GM23338 (cell line): ENCODE measurements around the gene IL19. TPM values are rescaled to one million over a fixed set of nuclear protein-coding genes. Genes with fewer than 3 reads are reported as not detected.

Source experiments
- ATAC-seq: fragments of 200-7000 bp; cut with Tn5 transposase; 3 replicates; pipeline ENCODE4 v1.9.1; 2020
- DNase-seq: peaks from one replicate; pipeline ENCODE4 v3.0.0-alpha.2; 2015; ENCODE audit warnings: low spot score
- H2AFZ ChIP-seq: fragments of 200-600 bp; sonication (generic); 2 replicates; pipeline ENCODE4 v1.8.0; 2016; ENCODE audit warnings: antibody characterized with exemption, mild to moderate bottlenecking, moderate library complexity
- H3F3A ChIP-seq: fragments of 200-600 bp; sonication (generic); replicated peaks from 2 replicates; pipeline ENCODE4 v1.8.0; 2017; ENCODE audit warnings: antibody characterized with exemption, mixed run types, low read depth
- H3K27ac ChIP-seq: fragments of 200-600 bp; sonication (generic); 2 replicates; pipeline ENCODE4 v1.6.1; 2016; ENCODE audit warnings: low read depth
- H3K27me3 ChIP-seq: fragments of 200-600 bp; sonication (generic); 2 replicates; pipeline ENCODE4 v1.8.0; 2016; ENCODE audit warnings: mild to moderate bottlenecking, mixed run types, moderate library complexity; ENCODE audit not compliant: insufficient read depth
- H3K36me3 ChIP-seq: fragments of 200-600 bp; sonication (generic); 2 replicates; pipeline ENCODE4 v1.8.0; 2016; ENCODE audit warnings: mild to moderate bottlenecking; ENCODE audit not compliant: insufficient read depth
- H3K4me1 ChIP-seq: fragments of 200-600 bp; sonication (generic); 2 replicates; pipeline ENCODE4 v1.8.0; 2016; ENCODE audit warnings: mild to moderate bottlenecking, moderate library complexity; ENCODE audit not compliant: insufficient read depth
- H3K4me2 ChIP-seq: fragments of 200-600 bp; sonication (generic); 2 replicates; pipeline ENCODE4 v1.7.1; 2017; ENCODE audit warnings: mixed run types
- H3K4me3 ChIP-seq: fragments of 200-600 bp; sonication (generic); 2 replicates; pipeline ENCODE4 v1.6.1; 2016; ENCODE audit warnings: mixed run types
- H3K79me2 ChIP-seq: fragments of 200-600 bp; sonication (generic); replicated peaks from 2 replicates; pipeline ENCODE4 v1.8.0; 2017; ENCODE audit warnings: mild to moderate bottlenecking; ENCODE audit not compliant: insufficient read depth
- H3K9me2 ChIP-seq: fragments of 200-600 bp; sonication (generic); 2 replicates; pipeline ENCODE4 v1.8.0; 2017; ENCODE audit not compliant: insufficient read depth
- H4K20me1 ChIP-seq: fragments of 200-600 bp; sonication (generic); replicated peaks from 2 replicates; pipeline ENCODE4 v1.8.0; 2017; ENCODE audit warnings: mild to moderate bottlenecking; ENCODE audit not compliant: insufficient read depth
- H3K27ac Mint-ChIP-seq: 2 replicates; pipeline ENCODE4 v1.8.0; 2020; ENCODE audit warnings: inconsistent platforms, mild to moderate bottlenecking, moderate library complexity, mixed read lengths
- H3K27me3 Mint-ChIP-seq: 3 replicates; pipeline ENCODE4 v1.8.0; 2022; ENCODE audit warnings: low read depth, mild to moderate bottlenecking, moderate library complexity, mixed read lengths, inconsistent platforms; ENCODE audit not compliant: insufficient read depth, poor library complexity
- H3K36me3 Mint-ChIP-seq: 3 replicates; pipeline ENCODE4 v1.8.0; 2021; ENCODE audit warnings: low read depth, mild to moderate bottlenecking, inconsistent platforms, moderate library complexity, mixed read lengths
- H3K4me1 Mint-ChIP-seq: 3 replicates; pipeline ENCODE4 v1.8.0; 2020; ENCODE audit warnings: mild to moderate bottlenecking, inconsistent platforms, mixed read lengths
- H3K4me3 Mint-ChIP-seq: 3 replicates; pipeline ENCODE4 v1.8.0; 2021; ENCODE audit warnings: moderate library complexity, mild to moderate bottlenecking, inconsistent platforms, mixed read lengths
- H3K9me3 Mint-ChIP-seq: 3 replicates; pipeline ENCODE4 v1.8.0; 2020; ENCODE audit warnings: moderate library complexity, mild to moderate bottlenecking, inconsistent platforms, mixed read lengths
- CREB1 ChIP-seq: fragments of 250-450 bp; sonication (Bioruptor Pico); IDR thresholded peaks from 2 replicates; pipeline ENCODE4 v1.5.0; 2020; ENCODE audit warnings: low read depth, mild to moderate bottlenecking, moderate library complexity
- ETS1 ChIP-seq: IDR thresholded peaks from 2 replicates; pipeline ENCODE4 v1.6.1; 2016; ENCODE audit warnings: antibody characterized with exemption
- EZH2 ChIP-seq: fragments of 200-600 bp; sonication (generic); IDR thresholded peaks from one replicate; pipeline ENCODE4 v1.8.0; 2017; ENCODE audit warnings: antibody characterized with exemption, mild to moderate bottlenecking, low read depth; ENCODE audit not compliant: unreplicated experiment
- EZH2phosphoT487 ChIP-seq: fragments of 200-600 bp; sonication (generic); IDR thresholded peaks from one replicate; pipeline ENCODE4 v1.8.1; 2018; ENCODE audit warnings: antibody characterized with exemption; ENCODE audit not compliant: unreplicated experiment
- JUNB ChIP-seq: IDR thresholded peaks from one replicate; pipeline ENCODE4 v1.6.1; 2016; ENCODE audit warnings: antibody characterized with exemption; ENCODE audit not compliant: unreplicated experiment
- NANOG ChIP-seq: IDR thresholded peaks from 2 replicates; pipeline ENCODE4 v1.6.1; 2016; ENCODE audit warnings: antibody characterized with exemption, borderline replicate concordance
- POLR2AphosphoS5 ChIP-seq: IDR thresholded peaks from 2 replicates; pipeline ENCODE4 v1.6.1; 2016; ENCODE audit warnings: antibody characterized with exemption, low read depth
- REST ChIP-seq: IDR thresholded peaks from one replicate; pipeline ENCODE4 v1.6.1; 2018; ENCODE audit warnings: antibody characterized with exemption; ENCODE audit not compliant: unreplicated experiment
- STAT1 ChIP-seq: IDR thresholded peaks from one replicate; pipeline ENCODE4 v1.6.1; 2016; ENCODE audit warnings: antibody characterized with exemption; ENCODE audit not compliant: unreplicated experiment
- ZNF114 ChIP-seq: fragments of 250-450 bp; sonication (Bioruptor Pico); IDR thresholded peaks from 2 replicates; pipeline ENCODE4 v1.5.0; 2020; ENCODE audit warnings: mild to moderate bottlenecking, moderate library complexity
- ZNF331 ChIP-seq: fragments of 250-450 bp; sonication (Bioruptor Pico); IDR thresholded peaks from 2 replicates; pipeline ENCODE4 v1.5.0; 2020; ENCODE audit warnings: low read depth, mild to moderate bottlenecking, moderate library complexity
- polyA plus RNA-seq: library from polyadenylated mRNA; unstranded; fragments of >200 nt; fragmentation: Nextera tagmentation; extraction: Ambion mirVana; gene quantifications from 2 replicates; pipeline ENCODE4 v1.2.1, GENCODE V29; 2016
- total RNA-seq: library from RNA; depleted of rRNA; stranded (reverse); fragments of >200 nt; shearing (Covaris generic); gene quantifications from 2 replicates; pipeline ENCODE4 v1.2.3, GENCODE V29; 2014
- TF ChIP-seq, protein P1 (sequence below): fragments of 250-450 bp; sonication (Bioruptor Pico); IDR thresholded peaks from 2 replicates; pipeline ENCODE4 v1.5.0; 2020; ENCODE audit warnings: mild to moderate bottlenecking, moderate library complexity
- TF ChIP-seq, protein P2 (sequence below), 2 experiments: fragments of 200-600 bp in 1 of 2; sonication (generic) in 1 of 2; conservative IDR thresholded peaks; 2 replicates each; pipeline versions ENCODE4 v1.5.1 to v1.6.1; 2016 to 2017; ENCODE audit warnings: antibody characterized with exemption in 2 of 2, low read depth in 2 of 2, mild to moderate bottlenecking in 2 of 2, moderate library complexity in 1 of 2

The IL19 gene
- total and polyA plus RNA-seq, 2 experiments from 2014 or later: not detected

DNA sequence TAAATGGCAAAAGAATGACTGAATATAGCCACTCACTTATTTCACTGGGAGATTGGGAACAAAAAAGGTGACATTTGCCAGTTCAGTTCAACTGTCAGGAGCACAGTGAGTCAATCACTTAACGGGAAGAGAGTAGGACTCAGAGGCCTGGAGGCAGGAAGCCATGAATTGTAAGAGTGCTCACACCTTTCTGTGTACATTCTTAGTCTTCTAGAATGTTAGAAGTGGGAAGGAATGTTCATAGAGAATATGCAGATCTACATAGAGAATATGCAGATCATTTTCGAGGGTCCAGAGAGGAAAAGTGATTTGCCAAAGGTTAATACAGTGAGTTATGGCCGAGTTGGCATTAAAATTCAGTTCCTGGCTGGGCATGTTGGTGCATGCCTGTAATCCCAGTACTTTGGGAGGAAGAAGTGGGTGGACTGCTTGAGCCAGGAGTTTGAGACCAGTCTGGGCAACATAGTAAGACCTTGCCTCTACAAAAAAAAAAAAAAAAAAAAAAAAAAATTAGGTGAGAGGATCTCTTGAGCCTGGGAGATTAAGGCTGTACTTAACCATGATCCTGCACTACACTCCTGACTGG is 103.1 kb downstream of the IL19 start:
- no peaks in the 10 kb centered on the region for H3K79me2 ChIP-seq
- DNase-seq (no peak), ATAC-seq (no peak)
- no peaks in the 10 kb centered on the region for H3K4me1 Mint-ChIP-seq
- H3K9me2 ChIP-seq: peaks cover 12% of the 10 kb centered on the region; the same call in 1 of the 2 replicates
- H3K36me3 ChIP-seq: 0 out of 2 replicates have a peak, but pooled peaks cover 3% of the 10 kb centered on the region
- H2AFZ ChIP-seq: peak overlapping the region; percentile 89; the same call in 1 of the 2 replicates
- H3F3A ChIP-seq: no peaks in the 10 kb centered on the region
- H3K4me1 ChIP-seq: no peaks in the 10 kb centered on the region
- TF ChIP-seq NANOG: no peak
- TF ChIP-seq, protein P1, sequence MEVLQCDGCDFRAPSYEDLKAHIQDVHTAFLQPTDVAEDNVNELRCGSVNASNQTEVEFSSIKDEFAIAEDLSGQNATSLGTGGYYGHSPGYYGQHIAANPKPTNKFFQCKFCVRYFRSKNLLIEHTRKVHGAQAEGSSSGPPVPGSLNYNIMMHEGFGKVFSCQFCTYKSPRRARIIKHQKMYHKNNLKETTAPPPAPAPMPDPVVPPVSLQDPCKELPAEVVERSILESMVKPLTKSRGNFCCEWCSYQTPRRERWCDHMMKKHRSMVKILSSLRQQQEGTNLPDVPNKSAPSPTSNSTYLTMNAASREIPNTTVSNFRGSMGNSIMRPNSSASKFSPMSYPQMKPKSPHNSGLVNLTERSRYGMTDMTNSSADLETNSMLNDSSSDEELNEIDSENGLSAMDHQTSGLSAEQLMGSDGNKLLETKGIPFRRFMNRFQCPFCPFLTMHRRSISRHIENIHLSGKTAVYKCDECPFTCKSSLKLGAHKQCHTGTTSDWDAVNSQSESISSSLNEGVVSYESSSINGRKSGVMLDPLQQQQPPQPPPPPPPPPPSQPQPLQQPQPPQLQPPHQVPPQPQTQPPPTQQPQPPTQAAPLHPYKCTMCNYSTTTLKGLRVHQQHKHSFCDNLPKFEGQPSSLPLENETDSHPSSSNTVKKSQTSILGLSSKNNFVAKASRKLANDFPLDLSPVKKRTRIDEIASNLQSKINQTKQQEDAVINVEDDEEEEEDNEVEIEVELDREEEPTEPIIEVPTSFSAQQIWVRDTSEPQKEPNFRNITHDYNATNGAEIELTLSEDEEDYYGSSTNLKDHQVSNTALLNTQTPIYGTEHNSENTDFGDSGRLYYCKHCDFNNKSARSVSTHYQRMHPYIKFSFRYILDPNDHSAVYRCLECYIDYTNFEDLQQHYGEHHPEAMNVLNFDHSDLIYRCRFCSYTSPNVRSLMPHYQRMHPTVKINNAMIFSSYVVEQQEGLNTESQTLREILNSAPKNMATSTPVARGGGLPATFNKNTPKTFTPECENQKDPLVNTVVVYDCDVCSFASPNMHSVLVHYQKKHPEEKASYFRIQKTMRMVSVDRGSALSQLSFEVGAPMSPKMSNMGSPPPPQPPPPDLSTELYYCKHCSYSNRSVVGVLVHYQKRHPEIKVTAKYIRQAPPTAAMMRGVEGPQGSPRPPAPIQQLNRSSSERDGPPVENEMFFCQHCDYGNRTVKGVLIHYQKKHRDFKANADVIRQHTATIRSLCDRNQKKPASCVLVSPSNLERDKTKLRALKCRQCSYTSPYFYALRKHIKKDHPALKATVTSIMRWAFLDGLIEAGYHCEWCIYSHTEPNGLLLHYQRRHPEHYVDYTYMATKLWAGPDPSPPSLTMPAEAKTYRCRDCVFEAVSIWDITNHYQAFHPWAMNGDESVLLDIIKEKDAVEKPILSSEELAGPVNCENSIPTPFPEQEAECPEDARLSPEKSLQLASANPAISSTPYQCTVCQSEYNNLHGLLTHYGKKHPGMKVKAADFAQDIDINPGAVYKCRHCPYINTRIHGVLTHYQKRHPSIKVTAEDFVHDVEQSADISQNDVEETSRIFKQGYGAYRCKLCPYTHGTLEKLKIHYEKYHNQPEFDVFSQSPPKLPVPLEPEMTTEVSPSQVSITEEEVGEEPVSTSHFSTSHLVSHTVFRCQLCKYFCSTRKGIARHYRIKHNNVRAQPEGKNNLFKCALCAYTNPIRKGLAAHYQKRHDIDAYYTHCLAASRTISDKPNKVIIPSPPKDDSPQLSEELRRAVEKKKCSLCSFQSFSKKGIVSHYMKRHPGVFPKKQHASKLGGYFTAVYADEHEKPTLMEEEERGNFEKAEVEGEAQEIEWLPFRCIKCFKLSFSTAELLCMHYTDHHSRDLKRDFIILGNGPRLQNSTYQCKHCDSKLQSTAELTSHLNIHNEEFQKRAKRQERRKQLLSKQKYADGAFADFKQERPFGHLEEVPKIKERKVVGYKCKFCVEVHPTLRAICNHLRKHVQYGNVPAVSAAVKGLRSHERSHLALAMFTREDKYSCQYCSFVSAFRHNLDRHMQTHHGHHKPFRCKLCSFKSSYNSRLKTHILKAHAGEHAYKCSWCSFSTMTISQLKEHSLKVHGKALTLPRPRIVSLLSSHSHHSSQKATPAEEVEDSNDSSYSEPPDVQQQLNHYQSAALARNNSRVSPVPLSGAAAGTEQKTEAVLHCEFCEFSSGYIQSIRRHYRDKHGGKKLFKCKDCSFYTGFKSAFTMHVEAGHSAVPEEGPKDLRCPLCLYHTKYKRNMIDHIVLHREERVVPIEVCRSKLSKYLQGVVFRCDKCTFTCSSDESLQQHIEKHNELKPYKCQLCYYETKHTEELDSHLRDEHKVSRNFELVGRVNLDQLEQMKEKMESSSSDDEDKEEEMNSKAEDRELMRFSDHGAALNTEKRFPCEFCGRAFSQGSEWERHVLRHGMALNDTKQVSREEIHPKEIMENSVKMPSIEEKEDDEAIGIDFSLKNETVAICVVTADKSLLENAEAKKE: no peak
- TF ChIP-seq POLR2AphosphoS5: no peak
- no peak for TF ChIP-seq REST
- TF ChIP-seq ETS1: no peak
- TF ChIP-seq, protein P2, sequence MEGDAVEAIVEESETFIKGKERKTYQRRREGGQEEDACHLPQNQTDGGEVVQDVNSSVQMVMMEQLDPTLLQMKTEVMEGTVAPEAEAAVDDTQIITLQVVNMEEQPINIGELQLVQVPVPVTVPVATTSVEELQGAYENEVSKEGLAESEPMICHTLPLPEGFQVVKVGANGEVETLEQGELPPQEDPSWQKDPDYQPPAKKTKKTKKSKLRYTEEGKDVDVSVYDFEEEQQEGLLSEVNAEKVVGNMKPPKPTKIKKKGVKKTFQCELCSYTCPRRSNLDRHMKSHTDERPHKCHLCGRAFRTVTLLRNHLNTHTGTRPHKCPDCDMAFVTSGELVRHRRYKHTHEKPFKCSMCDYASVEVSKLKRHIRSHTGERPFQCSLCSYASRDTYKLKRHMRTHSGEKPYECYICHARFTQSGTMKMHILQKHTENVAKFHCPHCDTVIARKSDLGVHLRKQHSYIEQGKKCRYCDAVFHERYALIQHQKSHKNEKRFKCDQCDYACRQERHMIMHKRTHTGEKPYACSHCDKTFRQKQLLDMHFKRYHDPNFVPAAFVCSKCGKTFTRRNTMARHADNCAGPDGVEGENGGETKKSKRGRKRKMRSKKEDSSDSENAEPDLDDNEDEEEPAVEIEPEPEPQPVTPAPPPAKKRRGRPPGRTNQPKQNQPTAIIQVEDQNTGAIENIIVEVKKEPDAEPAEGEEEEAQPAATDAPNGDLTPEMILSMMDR (conservative IDR thresholded peaks at IDR 0.05; ENCODE audit: low read depth in 2 of 2): no peak
- no peak for TF ChIP-seq ZNF331
- TF ChIP-seq ZNF114 (CRISPR knock-in tag): no peak
- no peak for TF ChIP-seq CREB1
- no peak for TF ChIP-seq STAT1
- no peak for TF ChIP-seq EZH2
- no peak for TF ChIP-seq EZH2phosphoT487
- no peak for TF ChIP-seq JUNB
- H3K4me3 ChIP-seq: no peak overlapping the region
- no peak overlapping the region for H3K27ac ChIP-seq
- H3K27me3 Mint-ChIP-seq: peaks cover 5% of the 10 kb centered on the region
- H3K27ac Mint-ChIP-seq: 0 out of 2 replicates have a peak overlapping the region, but pooled peaks have one; percentile 33
- H3K4me3 Mint-ChIP-seq: no peak overlapping the region
- no peaks in the 10 kb centered on the region for H4K20me1 ChIP-seq
- H3K4me2 ChIP-seq: no peak overlapping the region
- no peaks in the 10 kb centered on the region for H3K27me3 ChIP-seq
- H3K36me3 Mint-ChIP-seq: peaks cover 8% of the 10 kb centered on the region; the same call in 1 of the 3 replicates
- peaks cover 24% of the 10 kb centered on the region for H3K9me3 Mint-ChIP-seq
